Lung (tissue), 12 donors: ENCODE results near the gene GPR39. TPM values are rescaled to one million over a fixed set of nuclear protein-coding genes. Genes with fewer than 3 reads are reported as not detected.

ENCODE experiments used
- ATAC-seq: fragments of 200-7000 bp; cut with Tn5 transposase; one replicate; pipeline ENCODE4 v1.9.1; 2020; ENCODE audit warnings: moderate number of reproducible peaks; ENCODE audit not compliant: insufficient read depth, low FRiP score
- DNase-seq, 3 donors: peaks; one replicate each; pipeline ENCODE4 v3.0.0-alpha.2; 2013 to 2017
- H3K27ac ChIP-seq, 2 donors: one replicate each; pipeline ENCODE4 v1.5.1; 2013; ENCODE audit warnings: mild to moderate bottlenecking in 2 of 2, moderate library complexity in 2 of 2, control low read depth in 1 of 2, inconsistent platforms in 1 of 2, low read depth in 1 of 2, low read length in 1 of 2
- H3K27me3 ChIP-seq, 3 donors: one replicate each; pipeline ENCODE4 v1.5.1; 2013; ENCODE audit warnings: low read length in 2 of 3; ENCODE audit not compliant: control insufficient read depth in 3 of 3, insufficient read depth in 3 of 3
- H3K36me3 ChIP-seq, 4 donors: one replicate each; pipeline ENCODE4 v1.5.1; 2013; ENCODE audit warnings: low read length in 4 of 4, mild to moderate bottlenecking in 1 of 4, moderate library complexity in 1 of 4; ENCODE audit not compliant: control insufficient read depth in 4 of 4, insufficient read depth in 4 of 4
- H3K4me1 ChIP-seq, 5 donors: one replicate each; pipeline ENCODE4 v1.5.1; 2013; ENCODE audit warnings: low read length in 5 of 5, mild to moderate bottlenecking in 2 of 5, moderate library complexity in 1 of 5; ENCODE audit not compliant: control insufficient read depth in 5 of 5, insufficient read depth in 5 of 5
- H3K4me3 ChIP-seq: one replicate; pipeline ENCODE4 v1.5.1; 2013; ENCODE audit warnings: mild to moderate bottlenecking, control low read depth, moderate library complexity
- H3K9ac ChIP-seq, 2 donors: one replicate each; pipeline ENCODE4 v1.5.1; 2013; ENCODE audit warnings: low read length in 2 of 2, control low read depth in 1 of 2; ENCODE audit not compliant: insufficient read depth in 1 of 2
- H3K9me3 ChIP-seq, 4 donors: one replicate each; pipeline ENCODE4 v1.5.1; 2013; ENCODE audit warnings: low read length in 3 of 4, mild to moderate bottlenecking in 1 of 4, moderate library complexity in 1 of 4; ENCODE audit not compliant: control insufficient read depth in 4 of 4, insufficient read depth in 3 of 4
- CTCF ChIP-seq: IDR thresholded peaks from 2 replicates; pipeline ENCODE4 v1.5.1; 2012; ENCODE audit warnings: mild to moderate bottlenecking; ENCODE audit errors: control extremely low read depth, extremely low read depth
- WGBS, 2 donors: extraction: QIAGEN DNeasy Blood & Tissue Kit; methylation state at CpG; one replicate each; pipeline ENCODE4 v1.1.7; 2013; 5-methylcytosine and 5-hydroxymethylcytosine counted together
- polyA plus RNA-seq, 2 donors: library from polyadenylated mRNA; stranded (reverse); fragments of 200-250 nt; gene quantifications; one replicate each; pipeline ENCODE4 v1.2.1, GENCODE V29; 2013
- total RNA-seq, 2 donors: library from RNA; depleted of rRNA in 1 of 2; stranded (reverse); fragments of >200 nt in 1 of 2; gene quantifications; one replicate each; pipeline ENCODE4 v1.2.1, GENCODE V29; 2014 to 2021
- donor health status: control.
- donor health status: control.
- donor health status: Bipolar disorder and iron deficiency.
- donor health status: healthy.
- donor health status: DM: yes; HTN: yes; CAD: no.

GPR39 gene
- total and polyA plus RNA-seq, 4 donors = 5.8 to 15.3 (median 11.1) TPM

GRCh38 chr2:132404056-132404455 is 12.5 kb upstream of the GPR39 start:
- H3K4me3 ChIP-seq = no peak overlapping the region
- DNase-seq (no peak), ATAC-seq (no peak)
- WGBS, 2 donors = 73 to 92% methylated on average over 8 of the region's 8 CpGs
- H3K9me3 ChIP-seq = peaks cover 0 to 5% (median 2%) of the 10 kb centered on the region in 4 donors
- H3K4me1 ChIP-seq = no peaks in the 10 kb centered on the region
- peaks cover 0 to 2% (median 0%) of the 10 kb centered on the region in 3 donors for H3K27me3 ChIP-seq
- no peak overlapping the region for H3K27ac ChIP-seq
- TF ChIP-seq CTCF = no peak
- H3K36me3 ChIP-seq = no peaks in the 10 kb centered on the region
- H3K9ac ChIP-seq = no peak overlapping the region

DNA sequence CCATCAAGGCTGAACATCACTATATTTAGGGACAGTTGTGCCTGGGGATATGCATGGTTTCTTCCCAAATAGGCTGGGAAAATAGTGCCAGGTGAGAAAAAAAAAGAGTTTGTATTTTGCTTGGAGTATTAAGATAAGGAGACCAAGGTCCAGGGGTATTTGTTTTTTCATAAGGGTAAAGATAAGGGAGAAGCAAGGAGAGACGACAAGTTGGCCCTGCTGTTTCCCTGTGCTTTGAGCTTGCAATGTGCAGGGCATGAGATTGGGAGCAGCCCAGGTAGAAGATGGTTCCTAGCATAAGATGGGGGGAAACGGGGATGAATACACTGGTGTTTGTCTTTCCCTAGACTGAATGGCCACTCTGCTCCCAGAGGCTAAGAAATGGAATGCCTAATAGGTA is 8.8 kb upstream of the GPR39 start:
- DNase-seq (no peak), ATAC-seq (no peak)
- no peaks in the 10 kb centered on the region for H3K4me1 ChIP-seq
- no peak overlapping the region for H3K4me3 ChIP-seq
- TF ChIP-seq CTCF = no peak
- H3K9ac ChIP-seq = no peak overlapping the region
- H3K36me3 ChIP-seq = no peaks in the 10 kb centered on the region
- H3K27ac ChIP-seq = no peak overlapping the region
- WGBS, 2 donors = 53 to 70% methylated on average over 2 of the region's 2 CpGs
- peaks cover 0 to 5% (median 2%) of the 10 kb centered on the region in 4 donors for H3K9me3 ChIP-seq
- H3K27me3 ChIP-seq = peaks cover 0 to 2% (median 0%) of the 10 kb centered on the region in 3 donors

- Histone ChIP-seq H3K9me3 (peaks cover 0 to 5% (median 0%) of the 10 kb centered on the region in 4 donors), H3K4me3 (no peak overlapping the region), H3K27ac (no peak overlapping the region), H3K4me1 (peaks cover 0 to 11% (median 0%) of the 10 kb centered on the region in 5 donors), H3K9ac (no peak overlapping the region), H3K27me3 (peaks cover 0 to 4% (median 0%) of the 10 kb centered on the region in 3 donors), H3K36me3 (no peaks in the 10 kb centered on the region)
- whole genome bisulfite sequencing, 2 donors = 81 to 86% methylated on average over 1 of the region's 1 CpG
- ATAC-seq (no peak), DNase-seq (no peak)
- TF ChIP-seq CTCF = no peak
These were observed 4.6 kb upstream of the GPR39 start for GRCh38 chr2:132412021-132412420.

GRCh38 chr2:132414081-132414480 is 2.5 kb upstream of the GPR39 start:
- no peak for DNase-seq
- no peak for TF ChIP-seq CTCF
- H3K36me3 ChIP-seq = no peaks in the 10 kb centered on the region

More at GRCh38 chr2:132414081-132414480, 2.5 kb upstream of the GPR39 start:
- no peak overlapping the region for H3K27ac ChIP-seq
- H3K9ac ChIP-seq = no peak overlapping the region
- ATAC-seq = no peak
- no peak overlapping the region for H3K4me3 ChIP-seq
- no peaks in the 10 kb centered on the region for H3K9me3 ChIP-seq
- H3K27me3 ChIP-seq = peaks cover 0 to 7% (median 0%) of the 10 kb centered on the region in 3 donors
- 67 to 80% methylated on average over 6 of the region's 6 CpGs for WGBS, 2 donors
- H3K4me1 ChIP-seq = peaks cover 0 to 11% (median 0%) of the 10 kb centered on the region in 5 donors
